Liver (tissue), 3 donors: Measurements from ENCODE around the gene ZNF18.

Experiments
- RAD21 ChIP-seq, 2 donors: IDR thresholded peaks; 2 replicates each; pipeline ENCODE4 v1.6.1; 2016; ENCODE audit warnings: antibody characterized with exemption in 2 of 2, mild to moderate bottlenecking in 2 of 2
- YY1 ChIP-seq: IDR thresholded peaks from 2 replicates; pipeline ENCODE4 v1.6.1; 2016; ENCODE audit warnings: antibody characterized with exemption, mild to moderate bottlenecking
- TF ChIP-seq, protein P1 (sequence below): fragments of 150-350 bp; IDR thresholded peaks from 2 replicates; pipeline ENCODE4 v1.5.1; 2017; ENCODE audit warnings: improper control_type of control experiment, low read depth, low read length; ENCODE audit not compliant: missing input control
- donor health status: healthy.
- donor health status: healthy.

DNA sequence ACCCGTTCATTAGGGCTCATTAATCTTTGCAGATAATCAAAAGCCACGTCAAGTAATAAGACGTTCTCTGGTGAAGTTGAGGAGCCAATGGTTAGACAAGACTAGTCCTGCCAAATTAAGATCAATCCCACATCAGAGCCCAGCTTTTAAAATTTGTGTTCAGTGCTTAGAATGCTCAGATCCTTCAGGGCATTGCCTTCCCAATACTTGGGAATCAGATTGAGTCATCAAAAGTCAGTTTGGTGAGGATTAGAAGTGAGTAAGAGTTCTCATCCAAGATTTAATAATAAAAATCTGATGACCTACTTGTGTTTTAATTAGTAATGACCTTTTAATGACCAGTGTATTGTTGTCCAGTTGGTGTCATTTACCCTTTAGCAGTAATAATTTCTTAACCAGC, 43.2 kb upstream of the ZNF18 start:
- TF ChIP-seq, protein P1, sequence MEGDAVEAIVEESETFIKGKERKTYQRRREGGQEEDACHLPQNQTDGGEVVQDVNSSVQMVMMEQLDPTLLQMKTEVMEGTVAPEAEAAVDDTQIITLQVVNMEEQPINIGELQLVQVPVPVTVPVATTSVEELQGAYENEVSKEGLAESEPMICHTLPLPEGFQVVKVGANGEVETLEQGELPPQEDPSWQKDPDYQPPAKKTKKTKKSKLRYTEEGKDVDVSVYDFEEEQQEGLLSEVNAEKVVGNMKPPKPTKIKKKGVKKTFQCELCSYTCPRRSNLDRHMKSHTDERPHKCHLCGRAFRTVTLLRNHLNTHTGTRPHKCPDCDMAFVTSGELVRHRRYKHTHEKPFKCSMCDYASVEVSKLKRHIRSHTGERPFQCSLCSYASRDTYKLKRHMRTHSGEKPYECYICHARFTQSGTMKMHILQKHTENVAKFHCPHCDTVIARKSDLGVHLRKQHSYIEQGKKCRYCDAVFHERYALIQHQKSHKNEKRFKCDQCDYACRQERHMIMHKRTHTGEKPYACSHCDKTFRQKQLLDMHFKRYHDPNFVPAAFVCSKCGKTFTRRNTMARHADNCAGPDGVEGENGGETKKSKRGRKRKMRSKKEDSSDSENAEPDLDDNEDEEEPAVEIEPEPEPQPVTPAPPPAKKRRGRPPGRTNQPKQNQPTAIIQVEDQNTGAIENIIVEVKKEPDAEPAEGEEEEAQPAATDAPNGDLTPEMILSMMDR: no peak
- TF ChIP-seq RAD21 (IDR thresholded peaks at IDR 0.05) (no peak), YY1 (no peak)
